Epithelial cell of esophagus (primary cell): Measurements from ENCODE around the gene RAB4B.
"Not testable (repeated sequence)": the region's sequence is repeated elsewhere in the genome, so short reads cannot be mapped to it uniquely, and the experiment has no call there.

Experiments
- DNase-seq: peaks from one replicate; pipeline ENCODE4 v3.0.0; 2010; ENCODE audit warnings: low read depth
- H3K4me3 ChIP-seq: 2 replicates; pipeline ENCODE4 v1.5.1; 2011; ENCODE audit warnings: mild to moderate bottlenecking, low read length, control low read depth
- CTCF ChIP-seq: IDR thresholded peaks from 2 replicates; pipeline ENCODE4 v1.5.1; 2011; ENCODE audit warnings: low read depth, mild to moderate bottlenecking, low read length, control low read depth, inconsistent platforms; ENCODE audit not compliant: insufficient read depth; ENCODE audit errors: missing control alignments

RAB4B gene

GRCh38 chr19:40831502-40832430 is 53.7 kb downstream of the RAB4B start:
- no peak for TF ChIP-seq CTCF
- peak; percentile 88 for DNase-seq
- H3K4me3 ChIP-seq, result no peak overlapping the region

GRCh38 chr19:40832431-40832790 is 54.4 kb downstream of the RAB4B start:
- DNase-seq, H3K4me3 ChIP-seq: not testable (repeated sequence)

- DNase-seq, H3K4me3 ChIP-seq: not testable (repeated sequence)
Measured at GRCh38 chr19:40833728-40834533, 55.9 kb downstream of the RAB4B start.

- H3K4me3 ChIP-seq, result no peak overlapping the region
- no peak for DNase-seq
- TF ChIP-seq CTCF, result no peak
Measured at GRCh38 chr19:40836754-40837429, 58.8 kb downstream of the RAB4B start.

DNA sequence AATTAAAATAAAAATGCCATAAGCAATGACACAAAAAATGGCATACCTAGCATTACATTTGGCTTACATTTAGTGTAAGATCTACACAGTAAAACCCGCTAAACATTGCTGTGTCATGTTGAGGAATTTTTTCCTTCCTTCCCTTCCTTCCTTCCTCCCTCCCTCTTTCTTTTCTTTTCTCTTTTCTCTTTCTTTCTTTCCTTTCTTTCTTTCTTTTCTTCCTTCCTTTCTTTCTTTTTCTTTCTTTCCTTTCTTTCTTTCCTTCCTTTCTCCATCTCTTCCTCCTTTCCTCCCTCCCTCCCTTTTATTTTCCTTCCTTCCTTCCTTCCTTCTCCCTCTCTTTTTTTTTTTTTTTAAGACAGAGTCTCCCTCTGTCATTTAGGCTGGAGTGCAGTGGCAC is 60.4 kb downstream of the RAB4B start:
- DNase-seq, H3K4me3 ChIP-seq: not testable (repeated sequence)

DNA sequence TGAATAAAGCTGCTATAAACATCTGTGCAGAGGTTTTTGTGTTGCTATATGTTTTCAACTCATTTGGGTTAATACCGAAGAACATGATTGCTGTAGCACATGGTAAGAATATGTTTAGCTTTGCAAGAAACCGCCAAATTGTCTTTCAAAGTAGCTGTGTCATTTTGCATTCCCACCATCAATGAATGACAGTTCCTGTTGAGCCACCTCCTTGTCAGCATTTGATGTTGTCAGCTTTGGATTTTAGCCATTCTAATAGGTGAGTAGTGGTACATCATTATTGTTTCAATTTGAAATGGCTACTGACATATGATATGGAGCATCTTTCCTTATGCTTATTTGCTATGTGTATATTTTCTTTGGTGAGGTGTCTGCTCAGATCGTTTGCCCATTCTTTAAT is 64.0 kb downstream of the RAB4B start:
- DNase-seq, H3K4me3 ChIP-seq: not testable (repeated sequence)

GRCh38 chr19:40842997-40843652 is 65.1 kb downstream of the RAB4B start:
- not testable (repeated sequence) for H3K4me3 ChIP-seq, DNase-seq

GRCh38 chr19:40843653-40844052 is 65.6 kb downstream of the RAB4B start:
- H3K4me3 ChIP-seq, DNase-seq: not testable (repeated sequence)
